ENCODE data around the gene GALNT6.

Gene GALNT6

DNA sequence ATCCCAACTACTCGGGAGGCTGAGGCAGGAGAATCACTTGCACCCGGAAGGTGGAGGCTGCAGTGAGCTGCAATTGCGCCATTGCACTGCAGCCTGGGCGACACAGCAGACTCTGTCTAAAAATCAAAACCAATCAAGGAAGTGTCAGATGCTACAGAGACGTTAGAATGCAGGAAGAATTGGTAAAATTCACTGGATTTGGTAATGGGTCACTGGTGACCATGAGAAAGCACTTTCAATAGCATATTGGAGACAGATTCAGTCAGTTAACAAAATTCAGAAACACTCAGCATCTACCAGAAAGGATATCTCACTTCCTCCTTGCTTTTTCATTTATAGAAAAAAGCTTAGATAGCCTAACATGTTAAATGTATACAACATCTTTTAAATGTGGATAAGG lies 84.7 kb downstream of the GALNT6 start:
- DNase-seq (ENCODE audit: low spot score), result no peak
- in situ Hi-C loops (cut with MboI; ENCODE audit: low sequenced_read_pairs, unreplicated experiment), result no loop called here
- no peak for TF ChIP-seq CTCF (IDR thresholded peaks at IDR 0.05; ENCODE audit: borderline replicate concordance, control extremely low read depth, extremely low read depth, insufficient read depth, missing control alignments)
